SU-DHL-6 (cell line): ENCODE measurements around the gene RCAN2.

ENCODE experiments used
- CTCF ChIP-seq: fragments of 200-600 bp; sonication (generic); IDR thresholded peaks from one replicate; pipeline ENCODE4 v1.5.1; 2017; ENCODE audit warnings: antibody characterized with exemption, mild to moderate bottlenecking, low read length, moderate library complexity; ENCODE audit not compliant: insufficient read depth, poor library complexity, severe bottlenecking
- EZH2phosphoT487 ChIP-seq: fragments of 200-600 bp; sonication (generic), shearing (Covaris generic); conservative IDR thresholded peaks from 2 replicates; pipeline ENCODE4 v1.6.1; 2018; ENCODE audit warnings: mild to moderate bottlenecking, antibody characterized with exemption, low read length, moderate library complexity, mixed read lengths

GRCh38 chr6:46262928-46263706, 228.1 kb downstream of the RCAN2 start:
- no peak for TF ChIP-seq CTCF
- no peak for TF ChIP-seq EZH2phosphoT487
